Loucy (cell line): ENCODE data around the gene C6orf52.
A peak's percentile ranks its signal among the peaks of the same experiment; 100 is the strongest.

Experiments used
- H2AFZ ChIP-seq: fragments of 200-600 bp; sonication (generic); 2 replicates; pipeline ENCODE4 v1.6.0; 2016; ENCODE audit warnings: antibody characterized with exemption, mild to moderate bottlenecking, low read length, moderate library complexity
- H3F3A ChIP-seq: fragments of 200-600 bp; 2 replicates; pipeline ENCODE4 v1.6.0; 2016; ENCODE audit warnings: antibody characterized with exemption, low read depth, mild to moderate bottlenecking
- H3K27me3 ChIP-seq: fragments of 200-600 bp; sonication (generic); 2 replicates; pipeline ENCODE4 v1.6.1; 2014; ENCODE audit warnings: low read length, mild to moderate bottlenecking; ENCODE audit not compliant: insufficient read depth, poor library complexity, severe bottlenecking
- H3K36me3 ChIP-seq: fragments of 200-600 bp; sonication (generic); 2 replicates; pipeline ENCODE4 v1.6.1; 2016; ENCODE audit warnings: low read length; ENCODE audit not compliant: insufficient read depth
- H3K4me1 ChIP-seq: fragments of 200-600 bp; sonication (generic); 2 replicates; pipeline ENCODE4 v1.5.1; 2014; ENCODE audit warnings: low read length, mild to moderate bottlenecking; ENCODE audit not compliant: insufficient read depth, poor library complexity, severe bottlenecking
- H3K4me2 ChIP-seq: fragments of 200-600 bp; sonication (generic); 2 replicates; pipeline ENCODE4 v1.6.0; 2014; ENCODE audit warnings: antibody characterized with exemption, low read length, low read depth, mild to moderate bottlenecking; ENCODE audit not compliant: poor library complexity, severe bottlenecking
- H3K4me3 ChIP-seq: fragments of 200-600 bp; sonication (generic); 2 replicates; pipeline ENCODE4 v1.5.1; 2014; ENCODE audit warnings: low read length, mild to moderate bottlenecking, mixed read lengths; ENCODE audit not compliant: poor library complexity, severe bottlenecking
- H3K79me2 ChIP-seq: fragments of 200-600 bp; sonication (generic); 2 replicates; pipeline ENCODE4 v1.6.1; 2014; ENCODE audit warnings: low read length; ENCODE audit not compliant: insufficient read depth
- H3K9ac ChIP-seq: fragments of 200-600 bp; sonication (generic); 2 replicates; pipeline ENCODE4 v1.6.0; 2014; ENCODE audit warnings: mild to moderate bottlenecking, low read depth, low read length, moderate library complexity; ENCODE audit not compliant: poor library complexity, severe bottlenecking
- H3K9me2 ChIP-seq: fragments of 200-600 bp; sonication (generic); replicated peaks from 2 replicates; pipeline ENCODE4 v1.6.1; 2016; ENCODE audit warnings: low read depth, low read length, mixed read lengths
- H3K9me3 ChIP-seq: fragments of 200-600 bp; sonication (generic); 2 replicates; pipeline ENCODE4 v1.6.1; 2014; ENCODE audit warnings: mild to moderate bottlenecking, antibody characterized with exemption, low read length, low read depth; ENCODE audit not compliant: insufficient read depth
- H4K20me1 ChIP-seq: fragments of 200-600 bp; sonication (generic); 2 replicates; pipeline ENCODE4 v1.6.0; 2014; ENCODE audit warnings: antibody characterized with exemption, low read length, mild to moderate bottlenecking; ENCODE audit not compliant: insufficient read depth, poor library complexity, severe bottlenecking
- EZH2phosphoT487 ChIP-seq: fragments of 200-600 bp; IDR thresholded peaks from 2 replicates; pipeline ENCODE4 v1.6.1; 2018; ENCODE audit warnings: antibody characterized with exemption, mild to moderate bottlenecking, moderate library complexity, borderline replicate concordance
- TF ChIP-seq, protein P1 (sequence below): fragments of 200-600 bp; sonication (generic); conservative IDR thresholded peaks from 2 replicates; pipeline ENCODE4 v1.5.1; 2014; ENCODE audit warnings: mild to moderate bottlenecking, antibody characterized with exemption, low read length

C6orf52 gene

DNA sequence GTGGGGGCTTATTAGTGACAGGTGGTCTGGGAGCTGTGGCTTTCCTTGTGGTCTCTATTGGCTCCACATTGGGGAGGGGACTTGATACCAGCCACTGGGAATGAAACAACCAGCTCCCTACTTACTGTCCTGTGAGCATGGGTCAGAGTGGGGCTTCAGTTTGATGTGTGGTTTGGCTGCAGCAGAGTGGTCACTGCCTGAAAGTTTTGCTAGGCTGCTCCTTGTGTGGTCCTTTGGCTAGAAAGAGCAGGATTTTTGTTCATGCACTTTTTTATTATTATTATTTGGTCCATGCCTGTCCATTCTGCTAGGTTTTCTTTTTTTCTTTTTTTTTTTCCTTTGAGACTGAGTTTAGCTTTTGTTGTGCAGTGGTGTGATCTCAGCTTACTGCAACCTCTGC is 45.6 kb upstream of the C6orf52 start:
- Histone ChIP-seq H3F3A (no peaks in the 10 kb centered on the region), H3K4me1 (no peaks in the 10 kb centered on the region), H3K9me3 (no peaks in the 10 kb centered on the region), H4K20me1 (no peaks in the 10 kb centered on the region), H3K79me2 (no peaks in the 10 kb centered on the region), H2AFZ (no peak overlapping the region), H3K9me2 (no peaks in the 10 kb centered on the region), H3K36me3 (no peaks in the 10 kb centered on the region), H3K27me3 (no peaks in the 10 kb centered on the region), H3K9ac (no peak overlapping the region), H3K4me2 (no peak overlapping the region), H3K4me3 (no peak overlapping the region)
- no peak for TF ChIP-seq EZH2phosphoT487
- TF ChIP-seq, protein P1, sequence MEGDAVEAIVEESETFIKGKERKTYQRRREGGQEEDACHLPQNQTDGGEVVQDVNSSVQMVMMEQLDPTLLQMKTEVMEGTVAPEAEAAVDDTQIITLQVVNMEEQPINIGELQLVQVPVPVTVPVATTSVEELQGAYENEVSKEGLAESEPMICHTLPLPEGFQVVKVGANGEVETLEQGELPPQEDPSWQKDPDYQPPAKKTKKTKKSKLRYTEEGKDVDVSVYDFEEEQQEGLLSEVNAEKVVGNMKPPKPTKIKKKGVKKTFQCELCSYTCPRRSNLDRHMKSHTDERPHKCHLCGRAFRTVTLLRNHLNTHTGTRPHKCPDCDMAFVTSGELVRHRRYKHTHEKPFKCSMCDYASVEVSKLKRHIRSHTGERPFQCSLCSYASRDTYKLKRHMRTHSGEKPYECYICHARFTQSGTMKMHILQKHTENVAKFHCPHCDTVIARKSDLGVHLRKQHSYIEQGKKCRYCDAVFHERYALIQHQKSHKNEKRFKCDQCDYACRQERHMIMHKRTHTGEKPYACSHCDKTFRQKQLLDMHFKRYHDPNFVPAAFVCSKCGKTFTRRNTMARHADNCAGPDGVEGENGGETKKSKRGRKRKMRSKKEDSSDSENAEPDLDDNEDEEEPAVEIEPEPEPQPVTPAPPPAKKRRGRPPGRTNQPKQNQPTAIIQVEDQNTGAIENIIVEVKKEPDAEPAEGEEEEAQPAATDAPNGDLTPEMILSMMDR = no peak

DNA sequence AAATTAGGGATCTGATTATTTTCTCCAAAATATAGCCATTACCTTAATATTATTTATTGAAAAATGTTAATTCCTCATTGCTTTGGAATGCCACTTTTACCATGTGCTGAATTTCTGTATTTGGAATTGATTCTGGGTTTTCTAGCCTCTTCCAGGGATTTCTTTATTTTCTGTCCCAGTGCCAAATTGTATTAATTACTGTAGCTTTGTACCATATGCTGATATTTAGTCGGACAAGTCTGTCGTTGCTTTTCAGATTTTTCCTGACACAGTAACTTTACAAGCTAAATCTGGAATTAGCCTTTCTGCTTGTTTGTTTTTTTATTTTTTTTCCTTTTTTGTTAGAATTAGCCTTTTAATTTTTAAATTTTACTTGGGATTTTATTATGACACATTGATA is 42.3 kb upstream of the C6orf52 start:
- Histone ChIP-seq H3K36me3 (no peaks in the 10 kb centered on the region), H3K4me2 (no peak overlapping the region), H4K20me1 (no peaks in the 10 kb centered on the region), H3K4me3 (no peak overlapping the region), H3K4me1 (peaks cover 17% of the 10 kb centered on the region), H3F3A (peaks cover 11% of the 10 kb centered on the region; the same call in 1 of the 2 replicates), H3K9me2 (no peaks in the 10 kb centered on the region), H3K9me3 (no peaks in the 10 kb centered on the region), H3K27me3 (no peaks in the 10 kb centered on the region), H3K9ac (no peak overlapping the region), H3K79me2 (no peaks in the 10 kb centered on the region), H2AFZ (no peak overlapping the region)
- TF ChIP-seq, protein P1 = no peak
- no peak for TF ChIP-seq EZH2phosphoT487

DNA sequence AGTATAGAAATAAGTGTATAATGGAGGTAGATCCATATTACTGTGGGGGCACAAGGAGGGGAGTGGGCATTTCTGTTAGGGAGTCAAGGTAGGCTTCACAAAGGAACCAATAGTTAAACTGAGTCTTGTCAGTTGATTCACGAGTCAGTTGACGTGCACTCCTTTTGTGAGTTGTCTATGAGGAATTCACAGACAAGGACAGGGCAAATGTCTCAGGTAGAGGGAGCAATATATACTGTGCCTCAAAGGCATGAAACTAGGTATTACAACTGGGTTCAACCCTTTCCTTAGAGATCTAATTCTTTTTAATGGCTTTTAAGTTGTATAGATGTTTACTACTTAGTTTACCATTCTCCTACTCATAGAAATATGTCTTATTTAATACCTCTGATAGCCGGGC is 39.4 kb upstream of the C6orf52 start:
- no peak for TF ChIP-seq EZH2phosphoT487
- TF ChIP-seq, protein P1 = no peak
- Histone ChIP-seq H3K4me3 (peak overlapping the region; percentile 67), H3F3A (peaks cover 11% of the 10 kb centered on the region; the same call in 1 of the 2 replicates), H3K9ac (no peak overlapping the region), H4K20me1 (no peaks in the 10 kb centered on the region), H3K9me3 (no peaks in the 10 kb centered on the region), H3K4me2 (peak overlapping the region; percentile 84), H3K4me1 (peaks cover 17% of the 10 kb centered on the region), H3K36me3 (no peaks in the 10 kb centered on the region), H2AFZ (peak overlapping the region; percentile 20; the same call in 1 of the 2 replicates), H3K79me2 (no peaks in the 10 kb centered on the region), H3K9me2 (no peaks in the 10 kb centered on the region), H3K27me3 (no peaks in the 10 kb centered on the region)
